ENCODE data around the gene RNF8.
"Not testable (repeated sequence)": the region's sequence is repeated elsewhere in the genome, so short reads cannot be mapped to it uniquely, and the experiment has no call there.

Gene RNF8

DNA sequence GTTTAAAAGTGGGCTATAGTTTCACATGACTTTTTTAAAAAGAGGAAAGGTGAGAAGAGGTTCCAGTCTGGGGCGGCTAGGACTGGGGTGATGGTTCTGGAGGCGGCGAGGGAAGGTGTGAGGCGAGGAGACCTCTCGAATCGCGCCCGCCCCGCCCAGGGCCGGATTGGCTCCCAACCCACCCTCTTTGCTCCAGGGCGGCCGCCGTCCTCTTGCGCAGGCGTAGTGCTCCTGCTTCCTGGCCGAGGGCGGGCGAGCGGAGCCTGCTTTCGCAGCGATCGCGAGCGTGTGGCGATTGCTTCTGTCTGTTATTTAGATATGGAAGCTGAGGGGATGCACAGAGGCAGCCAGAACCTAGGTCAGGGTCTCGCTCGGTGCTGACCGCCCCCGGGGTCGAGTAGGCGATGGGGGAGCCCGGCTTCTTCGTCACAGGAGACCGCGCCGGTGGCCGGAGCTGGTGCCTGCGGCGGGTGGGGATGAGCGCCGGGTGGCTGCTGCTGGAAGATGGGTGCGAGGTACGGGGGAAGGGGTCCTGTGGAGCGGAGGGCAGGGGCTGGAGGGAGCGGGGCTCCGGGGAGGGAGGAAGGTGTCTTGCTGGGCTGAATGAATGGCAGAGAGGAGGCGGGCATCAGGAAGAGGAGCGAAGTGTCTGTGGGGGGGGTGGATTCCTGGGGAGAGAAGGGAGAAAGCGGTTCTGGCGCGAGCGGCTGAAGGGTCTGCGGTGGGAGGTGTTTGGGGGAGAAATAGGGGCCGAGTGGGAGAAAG lies at the start of gene RNF8:
Gene RNF8, plus strand, starts transcription at position 223 of the 765 bp plus-strand sequence. Its CDS starts 182 bp downstream, at position 405.
- intact Hi-C loops (cut with DNase I) = no loop called here
- DNase-seq = peak; percentile 83 to 98 (median 90)

GRCh38 chr6:37304766-37305165 lies 49.0 kb upstream of the RNF8 start:
- intact Hi-C loops (cut with DNase I) = no loop called here
- DNase-seq = no peak

- intact Hi-C loops (cut with DNase I) = no loop called here
- no peak for DNase-seq
These were observed 47.9 kb upstream of the RNF8 start for GRCh38 chr6:37305841-37306425.

DNA sequence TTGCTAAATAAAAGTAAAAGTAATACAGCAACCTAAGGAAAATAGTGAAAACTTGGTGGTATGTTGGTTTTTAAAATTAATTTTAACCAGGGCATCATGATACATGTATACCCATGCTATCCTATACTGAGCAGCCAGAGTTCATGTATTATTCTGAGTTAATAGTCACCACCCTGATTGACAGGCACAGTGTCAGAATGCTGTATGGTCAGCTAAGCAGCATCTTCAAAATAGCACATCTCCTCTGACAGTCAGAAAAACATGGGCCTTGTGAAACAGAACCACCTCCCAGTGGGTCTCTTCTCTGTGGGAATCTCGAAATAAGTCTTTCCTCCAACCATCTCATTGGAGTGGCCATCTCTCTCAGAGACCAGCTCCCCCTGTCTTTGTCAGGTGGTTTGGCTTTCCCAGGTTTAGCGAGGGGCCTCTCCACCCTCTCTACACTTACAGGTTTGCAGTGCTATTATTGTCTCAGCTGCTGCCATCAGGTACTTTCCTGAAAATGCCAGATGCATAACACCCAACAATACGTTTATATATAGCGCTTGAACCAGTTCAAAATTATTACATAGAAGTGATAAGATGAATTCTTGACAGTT lies 47.1 kb upstream of the RNF8 start:
- no peak for DNase-seq
- intact Hi-C loops (cut with DNase I) = no loop called here

GRCh38 chr6:37307484-37307883 lies 46.3 kb upstream of the RNF8 start:
- intact Hi-C loops (cut with DNase I); DNase-seq: not testable (repeated sequence)

DNA sequence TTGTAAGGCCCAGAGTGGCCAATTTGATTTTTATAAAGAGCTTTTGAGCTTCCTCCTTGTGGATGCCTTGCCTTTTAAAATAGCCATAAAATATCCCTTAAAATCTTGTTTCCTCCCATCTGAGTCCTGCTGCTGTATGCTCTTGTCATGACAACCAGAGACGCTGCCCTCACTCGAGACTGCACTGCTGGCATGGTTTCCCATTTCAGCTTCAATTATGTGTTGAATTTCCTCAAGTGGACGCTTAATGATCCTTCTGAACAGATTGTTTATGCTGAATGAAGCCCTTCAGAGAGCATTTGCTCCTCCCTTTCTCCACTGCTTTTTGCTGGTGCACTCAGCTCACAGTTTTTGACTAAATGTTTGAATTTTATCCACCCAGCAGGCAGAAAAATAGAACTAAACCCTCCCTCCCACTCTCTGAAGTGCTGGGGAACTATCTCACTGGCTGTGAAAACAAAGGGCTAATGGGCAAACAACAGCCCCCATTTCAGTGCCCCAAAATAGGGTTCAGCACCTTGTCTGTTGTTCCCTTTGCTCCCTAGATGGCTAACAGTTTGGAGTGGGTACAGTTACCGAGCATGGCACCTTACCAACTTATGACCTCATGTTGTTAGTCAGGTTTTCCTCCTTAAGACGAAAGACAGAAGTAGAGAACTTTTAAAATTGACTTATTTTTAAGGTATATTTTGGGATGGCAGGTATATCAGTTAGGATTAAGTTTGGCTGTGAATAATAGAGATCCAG lies 45.5 kb upstream of the RNF8 start:
- no peak for DNase-seq
- intact Hi-C loops (cut with DNase I) = no loop called here

- DNase-seq = no peak
- intact Hi-C loops (cut with DNase I) = no loop called here
These were observed 44.7 kb upstream of the RNF8 start for GRCh38 chr6:37309046-37309445.

DNA sequence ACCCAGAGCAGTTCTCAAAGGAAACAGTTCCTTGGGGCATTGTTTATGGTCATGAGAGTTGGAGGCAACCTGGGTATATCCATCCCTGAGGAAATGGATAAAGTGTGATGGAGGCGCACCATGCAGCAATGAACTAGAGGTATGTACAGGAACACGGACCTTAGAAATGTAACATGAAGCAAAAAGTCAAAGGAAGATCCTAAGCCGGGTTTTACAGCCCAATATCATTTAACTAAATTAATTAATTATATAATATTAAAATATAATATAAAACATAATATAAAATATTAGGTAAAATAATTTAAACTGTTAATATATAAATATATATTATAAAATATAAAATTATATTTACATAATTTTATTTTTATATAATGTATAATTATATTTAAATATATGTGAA lies 44.1 kb upstream of the RNF8 start:
- intact Hi-C loops (cut with DNase I) = no loop called here
- no peak for DNase-seq

DNA sequence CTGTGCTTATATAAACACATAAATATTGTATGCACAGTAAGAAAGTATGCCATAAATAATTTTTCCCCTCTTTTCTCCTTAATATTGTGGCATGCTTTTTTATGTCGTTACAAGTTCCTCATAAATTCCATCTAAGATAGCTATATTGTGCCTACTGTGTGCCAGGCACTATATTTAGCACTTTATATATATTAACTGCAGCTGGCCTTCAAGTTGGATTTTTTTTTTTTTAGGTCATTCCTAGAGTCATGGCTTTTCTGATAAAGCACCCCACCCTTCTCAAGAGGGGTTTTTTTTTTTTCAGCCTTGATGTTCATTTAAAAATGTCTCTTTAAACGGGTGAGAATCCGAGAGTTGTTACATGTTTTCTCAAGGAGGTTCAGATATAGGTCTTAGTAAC lies 42.8 kb upstream of the RNF8 start:
- DNase-seq = no peak
- intact Hi-C loops (cut with DNase I) = no loop called here

DNA sequence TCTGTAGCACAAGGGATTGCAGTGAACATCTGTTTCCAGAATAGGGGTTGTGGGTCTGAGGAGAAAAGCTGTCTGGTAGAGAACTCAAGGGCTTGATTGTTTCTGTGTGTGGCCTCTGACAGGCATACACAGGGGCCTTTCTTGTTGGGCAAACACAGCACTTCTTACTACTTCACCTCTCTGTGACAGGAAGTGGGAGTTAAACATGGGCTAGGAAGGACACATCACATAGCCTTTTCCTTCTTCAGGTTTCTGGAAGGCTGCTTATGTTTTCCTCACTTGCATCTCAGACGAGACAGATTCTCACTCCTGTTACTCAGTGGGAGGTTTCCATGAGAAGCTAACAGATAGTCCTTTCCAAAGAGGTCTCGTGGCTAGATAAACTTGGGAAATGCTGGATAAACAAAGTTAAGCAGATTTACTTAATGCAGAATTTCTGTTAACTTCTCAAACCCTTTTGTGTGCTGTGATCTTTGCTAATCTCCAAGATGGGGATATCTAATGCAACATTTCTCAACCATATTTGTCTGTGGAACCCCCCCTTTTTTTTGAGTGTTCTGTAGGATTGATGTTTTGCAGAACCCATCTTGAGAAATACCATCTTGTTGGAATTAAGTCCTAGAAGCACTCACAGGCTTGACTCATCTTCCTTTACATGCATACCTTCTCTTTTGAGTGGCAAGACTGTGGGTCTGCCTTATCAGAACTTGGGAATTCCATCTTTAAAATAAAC lies 41.9 kb upstream of the RNF8 start:
- no peak for DNase-seq

GRCh38 chr6:37313723-37314486 lies 39.9 kb upstream of the RNF8 start:
- no peak for DNase-seq
- intact Hi-C loops (cut with DNase I) = no loop called here

More for the DNA sequence above, 41.9 kb upstream of the RNF8 start:
- intact Hi-C loops (cut with DNase I) = no loop called here

- intact Hi-C loops (cut with DNase I) = no loop called here
- peak in 3 of 10 donors; percentile 30 to 45 (median 30) for DNase-seq
These were observed 39.2 kb upstream of the RNF8 start for GRCh38 chr6:37314487-37315156.

- intact Hi-C loops (cut with DNase I) = no loop called here
- no peak for DNase-seq
These were observed 38.6 kb upstream of the RNF8 start for GRCh38 chr6:37315157-37315515.

DNA sequence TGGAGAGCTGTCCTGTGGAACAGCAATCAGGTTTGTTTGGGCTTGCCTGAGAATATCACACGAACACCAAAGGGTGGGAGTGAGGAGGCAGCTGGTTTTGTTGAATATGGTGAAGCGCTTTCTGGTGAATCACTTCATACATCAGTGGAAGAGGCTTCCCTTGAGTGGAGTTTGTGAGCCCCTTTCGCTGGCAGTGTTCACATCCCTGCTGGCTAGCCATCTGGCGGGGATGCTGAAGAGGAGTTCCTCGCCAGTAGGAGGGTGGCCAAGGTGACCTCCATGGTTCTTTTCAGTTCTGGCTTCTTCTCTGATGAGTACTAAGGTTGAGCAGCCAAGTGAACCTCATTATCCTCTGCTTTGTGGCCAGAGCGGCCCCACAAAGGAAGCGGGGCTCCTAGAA lies 37.7 kb upstream of the RNF8 start:
- intact Hi-C loops (cut with DNase I) = no loop called here
- DNase-seq = peak in 5 of 10 donors; percentile 22 to 87 (median 67)

- DNase-seq = no peak
- intact Hi-C loops (cut with DNase I) = no loop called here
These were observed 36.3 kb upstream of the RNF8 start for GRCh38 chr6:37317312-37318038.

DNA sequence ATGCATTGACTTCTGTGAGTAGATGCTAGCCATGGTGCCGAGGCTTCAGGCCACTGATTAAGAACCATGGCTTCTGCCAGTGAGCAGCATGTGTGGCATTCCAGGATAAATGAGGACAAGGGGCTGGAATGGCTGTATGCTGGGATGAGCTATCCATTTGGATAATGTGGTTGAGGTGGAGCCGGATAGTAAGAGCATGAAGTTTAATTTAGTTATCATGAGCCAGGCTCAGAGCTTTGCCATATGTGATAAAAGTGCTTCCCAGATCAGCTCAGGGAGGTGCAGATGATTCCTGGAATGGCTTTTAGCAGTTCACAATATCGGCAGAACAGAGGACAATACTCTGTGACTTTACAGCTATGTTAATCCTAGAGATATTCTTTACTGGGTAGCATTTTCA lies 34.6 kb upstream of the RNF8 start:
- intact Hi-C loops (cut with DNase I) = no loop called here
- DNase-seq = no peak

- intact Hi-C loops (cut with DNase I) = loop anchor here (10.0 kb wide), 1 partner anchor 375 kb away; the partner anchor contains the start of gene MDGA1
- no peak for DNase-seq
These were observed 33.8 kb upstream of the RNF8 start for GRCh38 chr6:37319856-37320480.

DNA sequence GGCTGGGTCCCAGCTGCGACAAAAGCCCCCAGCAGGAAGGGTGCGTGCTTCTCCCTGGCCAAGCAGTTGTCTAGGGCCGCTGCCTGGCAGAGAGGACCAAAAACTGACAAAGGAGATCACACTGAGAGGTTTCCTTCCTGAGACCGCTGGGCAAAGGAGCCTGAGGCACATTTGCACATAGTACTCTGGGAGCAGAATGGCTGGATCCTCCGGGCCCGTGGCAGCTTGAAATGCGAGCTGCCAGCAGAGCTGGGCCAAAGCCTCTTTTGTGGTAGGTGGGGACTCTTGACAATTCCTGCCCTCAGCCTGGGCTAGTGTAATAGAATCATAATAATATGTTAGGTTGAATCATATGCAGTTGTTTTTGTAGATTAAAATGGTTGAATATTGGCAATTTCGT lies 33.1 kb upstream of the RNF8 start:
- intact Hi-C loops (cut with DNase I) = loop anchor here (10.0 kb wide), 1 partner anchor 374 kb away; the partner anchor contains the start of gene MDGA1
- peak in 1 of 10 donors; percentile 20 for DNase-seq

All from posterior cingulate gyrus (tissue), 11 donors.